SKM-1 treated with dmso at 0.1 percent for 144 hours (cell line): ENCODE measurements around the gene GSN.

Source experiments
- DNase-seq: peaks from one replicate; lab custom pipeline; 2025; ENCODE audit not compliant: unreplicated experiment; lab: John Stamatoyannopoulos, UW

Gene GSN

DNA sequence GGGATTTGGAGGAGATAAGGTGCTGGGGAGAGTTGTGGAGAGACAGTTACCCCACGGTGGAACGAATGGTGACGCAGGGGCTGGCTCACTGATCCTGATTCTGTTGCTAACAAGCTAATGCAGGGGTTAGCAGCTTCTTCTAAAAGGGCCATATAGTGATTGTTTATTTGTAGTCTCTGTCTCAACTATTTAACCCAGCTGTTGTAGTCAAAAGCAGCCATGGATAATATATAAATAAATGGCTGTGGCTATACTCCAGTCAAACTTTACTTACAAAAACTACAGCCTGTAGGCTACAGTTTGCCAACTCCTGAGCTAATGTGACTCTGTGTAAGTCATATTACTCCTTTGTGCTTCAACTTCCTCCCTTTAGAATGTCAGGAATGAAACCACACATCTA, 80.3 kb downstream of the GSN start:
- no peak for DNase-seq

DNA sequence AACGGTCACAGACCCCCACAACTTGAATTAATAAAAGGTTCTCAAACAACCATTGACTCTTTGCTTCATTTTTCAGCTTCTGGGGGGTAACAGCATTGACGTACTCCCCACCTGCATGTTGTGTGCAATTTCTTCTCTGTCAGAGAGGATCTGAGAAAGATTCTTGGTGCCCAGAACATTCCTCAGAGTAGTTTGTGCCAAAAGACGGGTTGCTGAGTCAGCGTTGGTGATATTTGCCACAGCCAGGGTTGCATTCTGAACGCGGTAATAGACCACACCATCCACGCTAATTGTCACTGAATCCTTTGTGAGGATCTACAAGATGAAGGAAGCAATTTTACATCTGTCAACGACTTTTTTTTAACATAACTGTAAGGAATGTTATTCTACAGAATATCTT, 81.0 kb downstream of the GSN start:
- DNase-seq: no peak

GRCh38 chr9:121350036-121350435, 82.1 kb downstream of the GSN start:
- DNase-seq: no peak

DNA sequence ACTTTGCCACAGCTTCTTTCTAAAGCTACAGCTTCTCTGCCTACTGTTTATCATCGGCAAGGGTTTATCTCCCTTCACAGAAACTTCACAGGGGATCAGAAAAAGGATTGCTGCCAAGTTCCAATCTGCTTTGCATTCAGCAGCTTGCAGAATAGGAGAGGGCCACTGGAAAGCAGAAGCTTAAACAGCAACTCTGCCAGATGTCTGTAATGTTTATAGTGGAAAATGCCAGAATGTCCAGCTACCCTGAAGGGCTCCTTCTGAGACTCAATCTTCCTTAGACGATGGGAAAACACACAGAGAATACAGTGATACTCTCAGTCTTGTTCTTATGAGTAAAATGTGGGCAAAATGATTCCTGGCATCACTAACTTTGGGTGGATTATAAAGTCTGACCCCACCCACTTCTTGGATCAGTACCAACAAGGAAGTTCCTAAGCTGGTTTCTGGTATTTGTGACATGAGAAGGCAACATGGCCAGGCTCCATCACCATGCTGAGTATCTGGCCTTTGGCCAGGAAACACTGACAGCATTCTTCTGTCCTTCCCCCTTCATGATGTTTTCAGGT, 83.1 kb downstream of the GSN start:
- DNase-seq: no peak

DNA sequence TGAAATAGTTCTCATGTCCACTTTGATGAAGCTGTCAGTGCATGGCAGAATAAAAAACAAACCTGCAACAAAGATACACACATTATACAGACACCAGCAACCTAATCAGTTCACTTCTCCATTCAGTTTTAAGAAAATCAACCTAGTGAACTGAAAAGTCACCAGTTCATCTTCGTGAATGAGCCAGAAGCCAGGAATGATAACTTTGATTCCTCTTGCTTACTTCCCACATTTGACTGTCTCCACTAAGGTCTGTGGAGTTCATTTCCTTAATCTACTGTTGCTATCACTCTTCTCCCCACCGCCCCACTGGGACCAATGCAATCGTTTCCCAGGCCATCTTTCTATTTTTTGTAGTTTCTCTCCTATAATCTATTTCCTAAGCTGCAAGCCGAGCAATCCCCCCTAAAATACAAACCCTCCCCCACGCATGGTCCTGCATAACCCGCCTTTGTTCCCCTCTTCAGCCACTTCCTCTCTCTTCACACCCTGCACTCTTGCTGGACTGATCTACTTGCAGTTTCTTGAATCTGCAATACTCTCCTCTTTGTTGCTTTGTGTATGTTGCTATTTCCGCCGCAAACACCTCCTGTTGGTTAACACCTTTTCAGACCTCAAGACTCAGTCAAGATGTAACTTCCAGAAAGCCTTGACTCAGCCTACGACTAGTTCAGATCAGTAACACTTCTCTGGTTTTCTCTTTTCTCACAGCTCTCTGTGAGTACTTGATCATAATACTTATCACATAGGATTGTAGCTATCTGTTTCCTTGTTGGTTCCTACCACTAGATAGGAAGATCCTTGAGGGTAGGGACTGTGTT, 85.5 kb downstream of the GSN start:
- peak; percentile 63 for DNase-seq

DNA sequence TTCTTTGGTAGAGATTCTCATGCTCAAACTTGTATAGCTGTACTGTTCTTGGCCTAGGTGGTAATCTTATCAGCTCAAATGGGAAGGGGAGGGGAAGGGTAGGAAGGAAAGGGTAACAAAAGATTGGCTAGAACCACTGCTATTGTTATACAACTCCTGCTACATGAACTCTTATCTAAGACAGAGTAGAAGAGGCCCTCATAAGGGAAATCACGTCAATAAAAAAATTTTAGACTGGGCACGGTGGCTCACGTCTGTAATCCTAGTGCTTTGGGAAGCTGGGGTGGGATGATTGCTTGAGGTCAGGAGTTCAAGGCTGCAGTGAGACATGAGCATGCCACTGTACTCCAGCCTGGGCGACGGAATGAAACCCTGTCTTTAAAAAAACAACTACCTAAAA, 86.2 kb downstream of the GSN start:
- no peak for DNase-seq

- DNase-seq: no peak
These were observed 86.8 kb downstream of the GSN start for GRCh38 chr9:121354762-121355161.

DNA sequence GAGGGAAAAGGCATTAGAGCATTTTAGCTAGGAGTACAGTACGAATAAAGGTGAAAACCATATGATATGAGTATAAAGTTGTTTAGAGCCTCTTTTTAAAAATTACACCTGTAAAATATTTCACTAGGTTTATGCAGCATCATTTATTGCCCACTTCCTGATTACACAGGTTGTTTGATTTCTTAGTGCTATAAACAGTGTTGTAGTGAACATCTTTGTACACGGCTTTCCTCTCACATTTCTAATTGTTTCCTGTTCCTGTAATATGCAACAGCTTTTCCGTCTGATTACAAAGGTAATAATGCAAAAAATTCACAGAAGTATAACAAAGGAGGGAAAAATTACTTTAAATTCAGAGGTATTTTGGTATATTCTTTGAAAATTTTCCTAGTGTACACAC, 89.0 kb downstream of the GSN start:
- DNase-seq: no peak

DNA sequence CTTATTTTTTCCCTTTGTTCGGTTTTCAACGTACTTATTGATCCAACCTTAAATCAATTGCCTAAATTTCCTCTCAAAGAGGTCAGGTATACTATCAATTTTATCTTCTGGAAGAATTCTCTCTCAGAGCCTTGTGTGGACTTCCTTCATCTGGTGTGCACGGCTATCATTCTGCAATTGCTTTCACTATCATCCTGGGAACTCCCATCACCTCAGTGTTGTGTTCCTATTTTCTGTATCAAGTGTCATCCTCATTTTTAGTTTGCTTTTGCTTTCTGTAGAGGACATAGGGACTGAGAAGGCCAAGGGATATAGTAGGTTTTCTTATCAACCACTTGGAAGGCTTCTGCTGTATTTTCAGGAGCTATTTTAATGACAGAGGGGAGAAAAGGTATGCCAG, 90.8 kb downstream of the GSN start:
- DNase-seq: no peak

GRCh38 chr9:121359351-121360294, 91.7 kb downstream of the GSN start:
- DNase-seq: no peak

DNA sequence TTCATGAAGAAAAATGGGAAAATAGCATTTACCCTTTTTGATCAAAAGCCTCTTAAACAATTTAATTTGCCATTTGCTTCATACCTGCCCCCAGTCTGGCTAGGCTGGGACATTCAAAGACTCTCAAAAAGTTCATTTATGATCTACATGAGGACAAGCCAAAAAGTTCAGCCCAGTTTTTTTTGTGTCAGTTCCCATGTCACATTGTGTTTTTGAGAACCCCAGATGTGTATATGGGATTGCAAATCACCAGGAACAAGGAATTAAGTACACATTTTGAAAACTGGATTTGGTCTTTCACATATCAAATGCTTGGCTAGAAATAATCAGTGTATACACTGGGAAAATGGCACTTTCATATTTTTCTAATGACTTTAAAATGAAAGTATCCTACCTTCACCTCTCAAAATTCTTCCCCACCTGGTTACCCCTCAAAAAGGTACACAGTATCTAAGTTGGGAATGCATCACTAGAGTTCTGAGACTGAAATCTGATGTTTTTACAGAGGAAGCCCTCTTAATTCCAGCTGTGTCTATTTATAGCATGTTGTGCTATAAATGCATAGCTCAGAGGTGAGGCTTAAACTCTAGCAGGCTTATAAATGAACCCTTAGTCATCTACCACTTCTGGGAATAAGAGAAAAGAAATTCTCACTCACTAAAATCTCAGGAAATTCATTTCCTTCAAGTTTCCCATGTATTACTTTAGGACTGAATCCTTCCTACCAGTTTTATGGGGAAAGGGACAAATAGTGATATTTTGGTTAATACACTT, 92.8 kb downstream of the GSN start:
- DNase-seq: no peak

DNA sequence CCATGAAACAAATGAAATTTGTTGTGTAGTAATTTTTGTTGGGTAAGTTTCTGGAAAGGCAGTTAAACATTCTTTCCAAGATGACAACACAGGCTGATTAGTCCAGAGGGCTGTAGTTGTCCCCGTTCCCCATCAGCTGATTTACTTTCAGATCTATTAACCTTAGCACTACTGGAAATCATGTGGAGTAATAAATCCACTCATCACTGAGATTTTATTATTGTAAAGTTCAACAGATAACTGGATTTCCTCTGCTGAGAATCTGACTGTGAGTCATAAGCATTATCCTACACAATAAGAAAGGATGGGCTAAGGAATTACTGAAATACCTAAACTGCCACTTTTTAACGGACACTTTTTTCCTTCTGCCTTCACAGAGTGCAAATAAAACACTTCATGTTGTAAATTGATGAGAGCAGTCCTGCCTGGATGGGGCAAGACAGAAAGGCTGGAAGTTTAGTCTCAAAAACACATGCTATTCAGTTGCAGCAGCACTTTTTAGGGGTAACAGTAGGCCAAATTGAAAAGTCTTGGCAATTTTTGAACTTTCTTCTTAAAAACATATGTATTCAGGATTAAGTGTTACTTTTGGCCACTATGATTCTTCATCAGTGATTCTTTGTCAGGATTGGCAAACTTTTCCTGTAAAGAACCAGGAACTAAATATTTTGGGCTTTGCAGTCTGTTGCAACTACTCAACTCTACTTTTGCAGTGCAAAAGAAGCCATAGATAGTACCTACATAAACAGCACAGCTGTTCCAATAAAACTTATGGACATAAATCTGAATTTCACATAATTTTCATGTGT, 95.1 kb downstream of the GSN start:
- DNase-seq: peak; percentile 11

- DNase-seq: no peak
These were observed 95.6 kb downstream of the GSN start for GRCh38 chr9:121363622-121363961.

DNA sequence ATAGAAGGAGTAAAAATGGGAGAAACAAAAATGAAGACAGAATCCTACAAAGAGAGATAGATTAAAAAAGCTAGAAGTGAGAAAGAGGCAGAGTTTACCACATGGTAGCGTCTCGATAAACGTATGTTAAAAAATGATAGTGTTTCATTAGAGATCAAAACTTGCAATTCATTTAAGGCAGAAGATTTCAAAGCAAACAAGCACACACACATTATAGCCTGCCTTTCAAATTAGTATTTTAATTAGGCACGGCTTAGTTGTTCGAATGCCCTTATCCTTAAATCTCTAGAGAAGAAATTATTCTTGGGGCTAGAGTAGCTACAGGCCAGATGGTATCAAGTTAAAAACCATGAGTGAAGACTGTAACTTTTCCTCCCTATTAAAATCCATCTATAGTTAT, 96.1 kb downstream of the GSN start:
- no peak for DNase-seq

DNA sequence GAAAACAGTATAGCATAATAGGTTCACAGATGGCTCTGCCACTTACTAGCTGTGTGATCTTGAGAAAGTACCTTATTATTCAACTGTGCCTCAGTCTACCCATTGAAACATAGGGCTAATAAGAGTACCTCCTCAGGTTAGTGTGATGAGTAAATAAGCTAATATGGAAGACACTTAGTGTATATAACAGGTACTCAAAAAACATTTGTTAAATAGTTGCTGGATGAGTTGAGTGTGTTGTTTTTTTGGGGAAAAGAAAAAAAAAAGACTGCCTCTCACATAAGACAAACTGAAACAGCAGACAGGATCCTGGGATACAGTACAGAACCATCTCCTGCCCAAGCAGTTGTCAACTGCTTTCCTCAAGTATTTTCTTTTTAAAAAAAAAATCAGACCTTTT, 96.9 kb downstream of the GSN start:
- DNase-seq: no peak

- no peak for DNase-seq
These were observed 97.6 kb downstream of the GSN start for GRCh38 chr9:121365564-121365963.

DNA sequence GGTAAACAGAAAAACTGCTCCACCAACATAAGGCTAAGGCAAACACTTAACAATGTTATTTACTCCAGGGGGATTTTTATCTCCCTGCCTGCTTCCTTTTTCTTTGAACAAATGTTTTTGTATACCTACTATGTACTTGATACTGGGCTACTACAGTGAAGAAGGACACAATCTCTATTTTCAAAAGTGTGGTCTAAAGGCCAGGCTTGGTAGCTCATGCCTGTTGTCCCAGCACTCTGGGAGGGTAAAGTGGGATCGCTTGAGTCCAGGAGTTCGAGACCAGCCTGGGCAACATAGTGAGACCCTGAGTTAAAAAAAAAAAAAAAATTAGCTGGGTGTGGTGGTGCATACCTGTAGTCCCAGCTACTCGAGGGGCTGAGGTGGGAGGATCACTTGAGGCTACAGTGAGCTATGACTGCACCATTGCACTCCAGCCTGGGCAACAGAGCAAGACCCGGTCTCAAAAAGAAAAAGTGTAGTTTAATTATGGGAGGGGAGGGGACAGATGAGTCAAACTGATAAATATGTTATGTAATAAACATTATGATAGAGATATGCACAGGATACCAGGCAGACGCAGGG, 98.7 kb downstream of the GSN start:
- DNase-seq: no peak

- no peak for DNase-seq
These were observed 99.6 kb downstream of the GSN start for GRCh38 chr9:121367306-121368137.

- no peak for DNase-seq
These were observed 100.2 kb downstream of the GSN start for GRCh38 chr9:121368138-121368522.
